ENCODE data around the gene VPS37D.
"Not testable (repeated sequence)": the region's sequence is repeated elsewhere in the genome, so short reads cannot be mapped to it uniquely, and the experiment has no call there.

Gene VPS37D

GRCh38 chr7:73705551-73705920 lies 37.9 kb downstream of the VPS37D start:
- 93 to 95% methylated on average over 10 of the region's 10 CpGs for WGBS, 2 experiments
- no peaks in the 10 kb centered on the region for H3K27me3 ChIP-seq (ENCODE audit: control insufficient read depth, insufficient read depth, low read length, poor library complexity, severe bottlenecking)
- no peaks in the 10 kb centered on the region for H3K36me3 ChIP-seq (ENCODE audit: control insufficient read depth, insufficient read depth, low read length)
- no peaks in the 10 kb centered on the region for H3K9me3 ChIP-seq (ENCODE audit: control insufficient read depth, low read length)
- H3K4me3 ChIP-seq (ENCODE audit: insufficient read depth, low read depth, low read length) = no peak overlapping the region
- no peak overlapping the region for H3K27ac ChIP-seq (ENCODE audit: insufficient read depth, low read depth, low read length, poor library complexity, severe bottlenecking)
- H3K4me1 ChIP-seq (ENCODE audit: control insufficient read depth, insufficient read depth, low read length) = peaks cover 6% of the 10 kb centered on the region

GRCh38 chr7:73706126-73707044 lies 38.8 kb downstream of the VPS37D start:
- Histone ChIP-seq H3K27me3 (ENCODE audit: control insufficient read depth, insufficient read depth, low read length, poor library complexity, severe bottlenecking) (no peaks in the 10 kb centered on the region), H3K4me3 (ENCODE audit: insufficient read depth, low read depth, low read length) (no peak overlapping the region), H3K4me1 (ENCODE audit: control insufficient read depth, insufficient read depth, low read length) (peaks cover 6% of the 10 kb centered on the region), H3K9me3 (ENCODE audit: control insufficient read depth, low read length) (no peaks in the 10 kb centered on the region), H3K36me3 (ENCODE audit: control insufficient read depth, insufficient read depth, low read length) (no peaks in the 10 kb centered on the region), H3K27ac (ENCODE audit: insufficient read depth, low read depth, low read length, poor library complexity, severe bottlenecking) (no peak overlapping the region)
- WGBS, 2 experiments = 87% methylated on average over 25 of the region's 25 CpGs

GRCh38 chr7:73707045-73707631 lies 39.5 kb downstream of the VPS37D start:
- WGBS, 2 experiments = 77 to 81% methylated on average over 15 of the region's 15 CpGs
- H3K36me3 ChIP-seq (ENCODE audit: control insufficient read depth, insufficient read depth, low read length) = no peaks in the 10 kb centered on the region
- no peak overlapping the region for H3K4me3 ChIP-seq (ENCODE audit: insufficient read depth, low read depth, low read length)
- peaks cover 6% of the 10 kb centered on the region for H3K4me1 ChIP-seq (ENCODE audit: control insufficient read depth, insufficient read depth, low read length)
- no peaks in the 10 kb centered on the region for H3K27me3 ChIP-seq (ENCODE audit: control insufficient read depth, insufficient read depth, low read length, poor library complexity, severe bottlenecking)
- H3K9me3 ChIP-seq (ENCODE audit: control insufficient read depth, low read length) = no peaks in the 10 kb centered on the region
- H3K27ac ChIP-seq (ENCODE audit: insufficient read depth, low read depth, low read length, poor library complexity, severe bottlenecking) = no peak overlapping the region

- no peaks in the 10 kb centered on the region for H3K27me3 ChIP-seq (ENCODE audit: control insufficient read depth, insufficient read depth, low read length, poor library complexity, severe bottlenecking)
- WGBS, 2 experiments = 96 to 97% methylated on average over 16 of the region's 16 CpGs
- H3K36me3 ChIP-seq (ENCODE audit: control insufficient read depth, insufficient read depth, low read length) = no peaks in the 10 kb centered on the region
- no peak overlapping the region for H3K27ac ChIP-seq (ENCODE audit: insufficient read depth, low read depth, low read length, poor library complexity, severe bottlenecking)
- no peaks in the 10 kb centered on the region for H3K4me1 ChIP-seq (ENCODE audit: control insufficient read depth, insufficient read depth, low read length)
- H3K9me3 ChIP-seq (ENCODE audit: control insufficient read depth, low read length) = no peaks in the 10 kb centered on the region
- no peak overlapping the region for H3K4me3 ChIP-seq (ENCODE audit: insufficient read depth, low read depth, low read length)
Observed at GRCh38 chr7:73708961-73709549, 41.4 kb downstream of the VPS37D start.

- Histone ChIP-seq H3K9me3 (ENCODE audit: control insufficient read depth, low read length) (no peaks in the 10 kb centered on the region), H3K4me1 (ENCODE audit: control insufficient read depth, insufficient read depth, low read length) (no peaks in the 10 kb centered on the region), H3K36me3 (ENCODE audit: control insufficient read depth, insufficient read depth, low read length) (no peaks in the 10 kb centered on the region), H3K27me3 (ENCODE audit: control insufficient read depth, insufficient read depth, low read length, poor library complexity, severe bottlenecking) (no peaks in the 10 kb centered on the region), H3K27ac (ENCODE audit: insufficient read depth, low read depth, low read length, poor library complexity, severe bottlenecking) (no peak overlapping the region), H3K4me3 (ENCODE audit: insufficient read depth, low read depth, low read length) (no peak overlapping the region)
- WGBS, 2 experiments = 84 to 89% methylated on average over 1 of the region's 1 CpG
Observed at GRCh38 chr7:73712773-73713172, 45.1 kb downstream of the VPS37D start.

GRCh38 chr7:73713319-73713718 lies 45.7 kb downstream of the VPS37D start:
- not testable (repeated sequence) for H3K4me3 ChIP-seq (ENCODE audit: insufficient read depth, low read depth, low read length); H3K4me1 ChIP-seq (ENCODE audit: control insufficient read depth, insufficient read depth, low read length); H3K36me3 ChIP-seq (ENCODE audit: control insufficient read depth, insufficient read depth, low read length); H3K27me3 ChIP-seq (ENCODE audit: control insufficient read depth, insufficient read depth, low read length, poor library complexity, severe bottlenecking); H3K27ac ChIP-seq (ENCODE audit: insufficient read depth, low read depth, low read length, poor library complexity, severe bottlenecking); H3K9me3 ChIP-seq (ENCODE audit: control insufficient read depth, low read length)
- WGBS, 2 experiments = 93 to 97% methylated on average over 6 of the region's 6 CpGs

GRCh38 chr7:73715648-73716317 lies 48.2 kb downstream of the VPS37D start:
- no peaks in the 10 kb centered on the region for H3K36me3 ChIP-seq (ENCODE audit: control insufficient read depth, insufficient read depth, low read length)
- H3K4me3 ChIP-seq (ENCODE audit: insufficient read depth, low read depth, low read length) = no peak overlapping the region
- H3K27me3 ChIP-seq (ENCODE audit: control insufficient read depth, insufficient read depth, low read length, poor library complexity, severe bottlenecking) = peaks cover 24% of the 10 kb centered on the region
- H3K27ac ChIP-seq (ENCODE audit: insufficient read depth, low read depth, low read length, poor library complexity, severe bottlenecking) = no peak overlapping the region
- 90 to 91% methylated on average over 16 of the region's 16 CpGs for WGBS, 2 experiments
- H3K9me3 ChIP-seq (ENCODE audit: control insufficient read depth, low read length) = no peaks in the 10 kb centered on the region
- peaks cover 3% of the 10 kb centered on the region for H3K4me1 ChIP-seq (ENCODE audit: control insufficient read depth, insufficient read depth, low read length)

- Histone ChIP-seq H3K9me3 (ENCODE audit: control insufficient read depth, low read length) (no peaks in the 10 kb centered on the region), H3K27ac (ENCODE audit: insufficient read depth, low read depth, low read length, poor library complexity, severe bottlenecking) (no peak overlapping the region)
- WGBS, 2 experiments = 92 to 94% methylated on average over 4 of the region's 4 CpGs
Observed at GRCh38 chr7:73716318-73716890, 48.8 kb downstream of the VPS37D start.

GRCh38 chr7:73717025-73717807 lies 49.6 kb downstream of the VPS37D start:
- H3K4me1 ChIP-seq (ENCODE audit: control insufficient read depth, insufficient read depth, low read length) = peaks cover 3% of the 10 kb centered on the region
- H3K36me3 ChIP-seq (ENCODE audit: control insufficient read depth, insufficient read depth, low read length) = no peaks in the 10 kb centered on the region
- H3K4me3 ChIP-seq (ENCODE audit: insufficient read depth, low read depth, low read length) = no peak overlapping the region
- H3K27me3 ChIP-seq (ENCODE audit: control insufficient read depth, insufficient read depth, low read length, poor library complexity, severe bottlenecking) = peaks cover 24% of the 10 kb centered on the region
- no peak overlapping the region for H3K27ac ChIP-seq (ENCODE audit: insufficient read depth, low read depth, low read length, poor library complexity, severe bottlenecking)
- WGBS, 2 experiments = 94% methylated on average over 13 of the region's 13 CpGs
- H3K9me3 ChIP-seq (ENCODE audit: control insufficient read depth, low read length) = no peaks in the 10 kb centered on the region

More at GRCh38 chr7:73716318-73716890, 48.8 kb downstream of the VPS37D start:
- peaks cover 3% of the 10 kb centered on the region for H3K4me1 ChIP-seq (ENCODE audit: control insufficient read depth, insufficient read depth, low read length)
- H3K36me3 ChIP-seq (ENCODE audit: control insufficient read depth, insufficient read depth, low read length) = no peaks in the 10 kb centered on the region
- H3K4me3 ChIP-seq (ENCODE audit: insufficient read depth, low read depth, low read length) = no peak overlapping the region
- peaks cover 24% of the 10 kb centered on the region for H3K27me3 ChIP-seq (ENCODE audit: control insufficient read depth, insufficient read depth, low read length, poor library complexity, severe bottlenecking)

All from ectodermal cell (in vitro differentiated cells).